H9 (cell line): ENCODE data around the gene LPGAT1. TPM values are rescaled to one million over a fixed set of nuclear protein-coding genes. Genes with fewer than 3 reads are reported as not detected.

Source experiments
- DNase-seq: peaks from one replicate; pipeline ENCODE4 v3.0.0-alpha.2; 2017
- H2AFZ ChIP-seq: one replicate; pipeline ENCODE4 v1.6.1; 2013; ENCODE audit warnings: mild to moderate bottlenecking, low read length, control low read depth, moderate library complexity
- H2AK5ac ChIP-seq: 2 replicates; pipeline ENCODE4 v1.6.1; 2013; ENCODE audit warnings: low read length, control low read depth, mixed read lengths; ENCODE audit not compliant: insufficient read length
- H2BK120ac ChIP-seq: one replicate; pipeline ENCODE4 v1.6.1; 2013; ENCODE audit warnings: low read depth, mild to moderate bottlenecking, low read length, control low read depth, inconsistent platforms; ENCODE audit not compliant: poor library complexity, severe bottlenecking
- H2BK12ac ChIP-seq: 2 replicates; pipeline ENCODE4 v1.6.1; 2013; ENCODE audit warnings: low read length, control low read depth, mixed read lengths, low read depth; ENCODE audit not compliant: insufficient read length
- H2BK15ac ChIP-seq: 2 replicates; pipeline ENCODE4 v1.6.1; 2013; ENCODE audit warnings: low read depth, low read length, control low read depth
- H2BK20ac ChIP-seq: one replicate; pipeline ENCODE4 v1.6.1; 2013; ENCODE audit warnings: low read depth, mild to moderate bottlenecking, low read length, control low read depth, inconsistent platforms; ENCODE audit not compliant: poor library complexity, severe bottlenecking
- H2BK5ac ChIP-seq: 2 replicates; pipeline ENCODE4 v1.6.1; 2013; ENCODE audit warnings: low read length, control low read depth, mixed read lengths; ENCODE audit not compliant: insufficient read length
- H3K14ac ChIP-seq: 2 replicates; pipeline ENCODE4 v1.6.1; 2013; ENCODE audit warnings: low read length, control low read depth; ENCODE audit not compliant: insufficient read depth
- H3K18ac ChIP-seq: 2 replicates; pipeline ENCODE4 v1.6.1; 2013; ENCODE audit warnings: low read depth, mild to moderate bottlenecking, mixed read lengths, low read length, control low read depth; ENCODE audit not compliant: insufficient read length
- H3K23ac ChIP-seq: 2 replicates; pipeline ENCODE4 v1.6.1; 2013; ENCODE audit warnings: low read length, control low read depth, mixed read lengths, low read depth; ENCODE audit not compliant: insufficient read length
- H3K23me2 ChIP-seq: 2 replicates; pipeline ENCODE4 v1.6.1; 2013; ENCODE audit warnings: low read depth, mild to moderate bottlenecking, mixed read lengths, low read length, control low read depth; ENCODE audit not compliant: insufficient read length, poor library complexity, severe bottlenecking
- H3K27ac ChIP-seq: 2 replicates; pipeline ENCODE4 v1.5.1; 2013; ENCODE audit warnings: low read length, control low read depth, mixed read lengths, low read depth; ENCODE audit not compliant: insufficient read length
- H3K27me3 ChIP-seq: 2 replicates; pipeline ENCODE4 v1.6.1; 2013; ENCODE audit warnings: low read length, control low read depth, inconsistent platforms; ENCODE audit not compliant: insufficient read depth
- H3K4ac ChIP-seq: 2 replicates; pipeline ENCODE4 v1.6.1; 2013; ENCODE audit warnings: low read depth, mild to moderate bottlenecking, control low read depth, inconsistent platforms, low read length, moderate library complexity
- H3K4me1 ChIP-seq: 2 replicates; pipeline ENCODE4 v1.6.1; 2013; ENCODE audit warnings: low read length, control low read depth, inconsistent platforms; ENCODE audit not compliant: insufficient read depth
- H3K4me2 ChIP-seq: 2 replicates; pipeline ENCODE4 v1.6.1; 2013; ENCODE audit warnings: low read length, control low read depth, mixed read lengths; ENCODE audit not compliant: insufficient read length, insufficient read depth
- H3K56ac ChIP-seq: 2 replicates; pipeline ENCODE4 v1.6.1; 2013; ENCODE audit warnings: low read depth, mild to moderate bottlenecking, mixed read lengths, low read length, control low read depth; ENCODE audit not compliant: insufficient read length
- H3K79me1 ChIP-seq: 2 replicates; pipeline ENCODE4 v1.6.1; 2013; ENCODE audit warnings: low read depth, mild to moderate bottlenecking, moderate library complexity, low read length, control low read depth, inconsistent platforms; ENCODE audit not compliant: insufficient read depth, poor library complexity, severe bottlenecking
- H3K79me2 ChIP-seq: 2 replicates; pipeline ENCODE4 v1.6.1; 2013; ENCODE audit warnings: low read length, control low read depth, inconsistent platforms; ENCODE audit not compliant: insufficient read depth
- H3K9ac ChIP-seq: 2 replicates; pipeline ENCODE4 v1.6.1; 2013; ENCODE audit warnings: low read length, control low read depth, mixed read lengths; ENCODE audit not compliant: insufficient read length; ENCODE audit errors: extremely low read depth
- H3K9me3 ChIP-seq: one replicate; pipeline ENCODE4 v1.6.1; 2013; ENCODE audit warnings: low read depth, low read length, inconsistent platforms; ENCODE audit not compliant: control insufficient read depth
- H3T11ph ChIP-seq: one replicate; pipeline ENCODE4 v1.6.1; 2013; ENCODE audit warnings: mild to moderate bottlenecking, low read length, control low read depth, inconsistent platforms
- H4K20me1 ChIP-seq: one replicate; pipeline ENCODE4 v1.6.1; 2013; ENCODE audit not compliant: control insufficient read depth, insufficient read length, insufficient read depth
- H4K5ac ChIP-seq: 2 replicates; pipeline ENCODE4 v1.6.1; 2013; ENCODE audit warnings: low read depth, mild to moderate bottlenecking, mixed read lengths, low read length, control low read depth; ENCODE audit not compliant: insufficient read length
- H4K8ac ChIP-seq: replicated peaks from 2 replicates; pipeline ENCODE4 v1.6.1; 2013; ENCODE audit warnings: low read length, control low read depth, mixed read lengths, low read depth; ENCODE audit not compliant: insufficient read length
- H4K91ac ChIP-seq: 2 replicates; pipeline ENCODE4 v1.6.1; 2013; ENCODE audit warnings: low read depth, mild to moderate bottlenecking, moderate library complexity, mixed read lengths, low read length, control low read depth; ENCODE audit not compliant: insufficient read length
- H3K27ac Mint-ChIP-seq, 3 experiments: 2 replicates in 2 of 3; 3 replicates in 1 of 3; pipeline ENCODE4 v1.8.0; 2020 to 2021; ENCODE audit warnings: mixed read lengths in 3 of 3, mild to moderate bottlenecking in 1 of 3, moderate library complexity in 1 of 3
- H3K27me3 Mint-ChIP-seq: 2 replicates; pipeline ENCODE4 v1.8.0; 2021; ENCODE audit warnings: low read depth, mild to moderate bottlenecking, moderate library complexity, mixed read lengths
- H3K36me3 Mint-ChIP-seq, 3 experiments: 2 replicates in 2 of 3; 3 replicates in 1 of 3; pipeline ENCODE4 v1.8.0; 2020 to 2021; ENCODE audit warnings: low read depth in 3 of 3, mixed read lengths in 3 of 3; ENCODE audit not compliant: insufficient read depth in 1 of 3
- H3K4me1 Mint-ChIP-seq, 2 experiments: 2 replicates each; pipeline ENCODE4 v1.8.0; 2020; ENCODE audit warnings: mixed read lengths in 2 of 2
- H3K4me3 Mint-ChIP-seq, 2 experiments: 2 replicates in 1 of 2; 3 replicates in 1 of 2; pipeline ENCODE4 v1.8.0; 2020 to 2021; ENCODE audit warnings: mild to moderate bottlenecking in 2 of 2, mixed read lengths in 2 of 2, moderate library complexity in 1 of 2
- H3K9me3 Mint-ChIP-seq, 2 experiments: 2 replicates in 1 of 2; 3 replicates in 1 of 2; pipeline ENCODE4 v1.8.0; 2020; ENCODE audit warnings: mild to moderate bottlenecking in 2 of 2, mixed read lengths in 2 of 2, moderate library complexity in 1 of 2
- WGBS: extraction: QIAGEN DNeasy Blood & Tissue Kit; methylation state at CpG from one replicate; pipeline ENCODE4 v1.1.7; 2013; ENCODE audit warnings: missing lambda C conversion rate, low lambda C conversion rate, mixed read lengths; ENCODE audit not compliant: insufficient read length; ENCODE audit errors: extremely low coverage; 5-methylcytosine and 5-hydroxymethylcytosine counted together
- total RNA-seq: library from RNA; stranded (reverse); gene quantifications from 2 replicates; pipeline ENCODE4 v1.2.1, GENCODE V29; 2021
- TF ChIP-seq, protein P1 (sequence below): fragments of 200-600 bp; sonication (generic); conservative IDR thresholded peaks from 3 replicates; pipeline ENCODE4 v1.8.0; 2021; ENCODE audit warnings: antibody characterized with exemption, mild to moderate bottlenecking

Gene LPGAT1
- total RNA-seq, 1 experiment from 2014 or later, result 12.2 TPM

DNA sequence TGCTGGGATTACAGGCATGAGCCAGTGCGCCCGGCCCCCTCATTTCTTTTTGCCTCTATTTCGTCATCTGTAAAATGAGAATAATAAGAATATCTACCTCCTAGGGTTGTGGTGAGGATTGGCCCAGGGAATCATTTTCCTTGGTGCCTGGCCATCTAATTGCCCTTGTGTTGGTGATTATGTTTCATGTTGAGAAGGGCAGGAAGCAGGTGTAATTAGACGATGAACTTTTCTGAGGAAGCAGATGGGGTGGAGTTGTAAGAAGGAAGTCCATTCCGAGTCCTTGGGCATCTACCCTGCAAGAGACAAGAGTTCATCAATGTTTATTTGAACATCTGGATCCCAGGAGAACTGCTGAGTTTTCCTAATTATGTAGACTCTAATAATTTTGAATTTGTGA lies 116.4 kb downstream of the LPGAT1 start:
- no peak overlapping the region for H3K4ac ChIP-seq
- H4K8ac ChIP-seq, result no peak overlapping the region
- no peak overlapping the region for H2BK12ac ChIP-seq
- no peak overlapping the region for H2BK5ac ChIP-seq
- no peaks in the 10 kb centered on the region for H4K20me1 ChIP-seq
- H2BK20ac ChIP-seq, result no peak overlapping the region
- H3K27ac ChIP-seq, result no peak overlapping the region
- H3K14ac ChIP-seq, result no peak overlapping the region
- no peak overlapping the region for H3T11ph ChIP-seq
- no CpG with 5 or more reads among the region's 5 CpGs for WGBS
- Mint-ChIP-seq H3K9me3 (no peaks in the 10 kb centered on the region), H3K4me1 (no peaks in the 10 kb centered on the region), H3K27me3 (no peaks in the 10 kb centered on the region; the same call in 1 of the 2 replicates), H3K27ac (no peak overlapping the region), H3K36me3 (no peaks in the 10 kb centered on the region), H3K4me3 (no peak overlapping the region)
- H3K56ac ChIP-seq, result no peak overlapping the region
- H4K5ac ChIP-seq, result no peak overlapping the region
- no peak overlapping the region for H2BK15ac ChIP-seq
- no peak overlapping the region for H3K9ac ChIP-seq
- H3K27me3 ChIP-seq, result no peaks in the 10 kb centered on the region
- TF ChIP-seq, protein P1, sequence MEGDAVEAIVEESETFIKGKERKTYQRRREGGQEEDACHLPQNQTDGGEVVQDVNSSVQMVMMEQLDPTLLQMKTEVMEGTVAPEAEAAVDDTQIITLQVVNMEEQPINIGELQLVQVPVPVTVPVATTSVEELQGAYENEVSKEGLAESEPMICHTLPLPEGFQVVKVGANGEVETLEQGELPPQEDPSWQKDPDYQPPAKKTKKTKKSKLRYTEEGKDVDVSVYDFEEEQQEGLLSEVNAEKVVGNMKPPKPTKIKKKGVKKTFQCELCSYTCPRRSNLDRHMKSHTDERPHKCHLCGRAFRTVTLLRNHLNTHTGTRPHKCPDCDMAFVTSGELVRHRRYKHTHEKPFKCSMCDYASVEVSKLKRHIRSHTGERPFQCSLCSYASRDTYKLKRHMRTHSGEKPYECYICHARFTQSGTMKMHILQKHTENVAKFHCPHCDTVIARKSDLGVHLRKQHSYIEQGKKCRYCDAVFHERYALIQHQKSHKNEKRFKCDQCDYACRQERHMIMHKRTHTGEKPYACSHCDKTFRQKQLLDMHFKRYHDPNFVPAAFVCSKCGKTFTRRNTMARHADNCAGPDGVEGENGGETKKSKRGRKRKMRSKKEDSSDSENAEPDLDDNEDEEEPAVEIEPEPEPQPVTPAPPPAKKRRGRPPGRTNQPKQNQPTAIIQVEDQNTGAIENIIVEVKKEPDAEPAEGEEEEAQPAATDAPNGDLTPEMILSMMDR, result no peak
- no peak overlapping the region for H2AFZ ChIP-seq
- no peak overlapping the region for H2AK5ac ChIP-seq
- H2BK120ac ChIP-seq, result no peak overlapping the region
- no peak overlapping the region for H3K4me2 ChIP-seq
- DNase-seq, result no peak
- no peak overlapping the region for H4K91ac ChIP-seq
- H3K18ac ChIP-seq, result no peak overlapping the region
- no peaks in the 10 kb centered on the region for H3K79me1 ChIP-seq
- H3K9me3 ChIP-seq, result no peaks in the 10 kb centered on the region
- no peaks in the 10 kb centered on the region for H3K23me2 ChIP-seq
- H3K4me1 ChIP-seq, result no peaks in the 10 kb centered on the region
- H3K79me2 ChIP-seq, result no peaks in the 10 kb centered on the region
- no peak overlapping the region for H3K23ac ChIP-seq
